ENCODE measurements around the gene MT1G. TPM values are rescaled to one million over a fixed set of nuclear protein-coding genes. Genes with fewer than 3 reads are reported as not detected.

The MT1G gene
- total RNA-seq, 1 experiment from 2014 or later = not detected

GRCh38 chr16:56700631-56701030, 32.8 kb upstream of the MT1G start:
- POLR2A ChIA-PET (ENCODE audit: unreplicated experiment) = interaction anchor here (0.6 kb wide), 1 partner anchor 89 kb away, joined by 3 read pairs; no protein-coding TSS in a partner anchor
- no TSS peak for BruUV-seq (replicated peaks)
- no peaks in the 10 kb centered on the region for H3K9me3 ChIP-seq (ENCODE audit: low read length)

GRCh38 chr16:56700195-56700594, 32.3 kb upstream of the MT1G start:
- Histone ChIP-seq H3K4me3 (ENCODE audit: low read length) (no peak overlapping the region), H3K4me2 (ENCODE audit: low read length) (no peak overlapping the region), H3K36me3 (ENCODE audit: low read depth, low read length) (no peaks in the 10 kb centered on the region), H3K9ac (ENCODE audit: low read length) (no peak overlapping the region), H3F3A (ENCODE audit: low read length, unreplicated experiment) (no peaks in the 10 kb centered on the region), H3K27ac (ENCODE audit: low read length) (no peak overlapping the region), H3K9me3 (ENCODE audit: low read length) (no peaks in the 10 kb centered on the region), H3K4me1 (ENCODE audit: insufficient read depth, low read length) (peaks cover 12% of the 10 kb centered on the region), H3K79me2 (ENCODE audit: low read length) (no peaks in the 10 kb centered on the region), H2AFZ (ENCODE audit: low read length) (no peak overlapping the region), H4K20me1 (ENCODE audit: low read length) (no peaks in the 10 kb centered on the region), H3K27me3 (ENCODE audit: low read length) (no peaks in the 10 kb centered on the region), H3K9me2 (replicated peaks; ENCODE audit: low read length) (no peaks in the 10 kb centered on the region)
- DNase-seq (no peak), ATAC-seq (no peak)
- POLR2A ChIA-PET (ENCODE audit: unreplicated experiment) = no interaction called here
- BruUV-seq (replicated peaks) = no TSS peak
- CTCF ChIA-PET = interaction anchor here (0.6 to 1.4 kb wide), 3 partner anchors 53 to 124 kb away, joined by 4 to 17 read pairs (median 7); no protein-coding TSS in a partner anchor
- TF ChIP-seq EZH2phosphoT487 (IDR thresholded peaks at IDR 0.05; ENCODE audit: borderline replicate concordance, low read length) (no peak), EZH2 (IDR thresholded peaks at IDR 0.05; ENCODE audit: low read length, unreplicated experiment) (no peak), CTCF (conservative IDR thresholded peaks at IDR 0.05; ENCODE audit: low read depth, low read length) (no peak)
- intact Hi-C loops (cut with micrococcal nuclease) = no loop called here

More at GRCh38 chr16:56700631-56701030, 32.8 kb upstream of the MT1G start:
- no peaks in the 10 kb centered on the region for H3K36me3 ChIP-seq (ENCODE audit: low read depth, low read length)
- no peaks in the 10 kb centered on the region for H4K20me1 ChIP-seq (ENCODE audit: low read length)
- no peaks in the 10 kb centered on the region for H3F3A ChIP-seq (ENCODE audit: low read length, unreplicated experiment)
- CTCF ChIA-PET = interaction anchor here (0.6 to 1.4 kb wide), 3 partner anchors 53 to 124 kb away, joined by 4 to 17 read pairs (median 7); no protein-coding TSS in a partner anchor
- H3K4me2 ChIP-seq (ENCODE audit: low read length) = no peak overlapping the region
- peaks cover 12% of the 10 kb centered on the region for H3K4me1 ChIP-seq (ENCODE audit: insufficient read depth, low read length)
- no peaks in the 10 kb centered on the region for H3K9me2 ChIP-seq (replicated peaks; ENCODE audit: low read length)
- intact Hi-C loops (cut with micrococcal nuclease) = no loop called here
- H3K27ac ChIP-seq (ENCODE audit: low read length) = no peak overlapping the region
- H3K9ac ChIP-seq (ENCODE audit: low read length) = no peak overlapping the region
- H2AFZ ChIP-seq (ENCODE audit: low read length) = no peak overlapping the region
- no peaks in the 10 kb centered on the region for H3K79me2 ChIP-seq (ENCODE audit: low read length)
- no peak for ATAC-seq
- DNase-seq = no peak
- H3K27me3 ChIP-seq (ENCODE audit: low read length) = no peaks in the 10 kb centered on the region
- H3K4me3 ChIP-seq (ENCODE audit: low read length) = no peak overlapping the region
- TF ChIP-seq EZH2 (IDR thresholded peaks at IDR 0.05; ENCODE audit: low read length, unreplicated experiment) = no peak
- TF ChIP-seq CTCF (conservative IDR thresholded peaks at IDR 0.05; ENCODE audit: low read depth, low read length) = no peak
- TF ChIP-seq EZH2phosphoT487 (IDR thresholded peaks at IDR 0.05; ENCODE audit: borderline replicate concordance, low read length) = no peak

- TF ChIP-seq EZH2 (IDR thresholded peaks at IDR 0.05; ENCODE audit: low read length, unreplicated experiment) (no peak), CTCF (conservative IDR thresholded peaks at IDR 0.05; ENCODE audit: low read depth, low read length) (no peak), EZH2phosphoT487 (IDR thresholded peaks at IDR 0.05; ENCODE audit: borderline replicate concordance, low read length) (no peak)
- Histone ChIP-seq H3K36me3 (ENCODE audit: low read depth, low read length) (no peaks in the 10 kb centered on the region), H3K9ac (ENCODE audit: low read length) (no peak overlapping the region), H3K79me2 (ENCODE audit: low read length) (no peaks in the 10 kb centered on the region), H3K4me2 (ENCODE audit: low read length) (no peak overlapping the region), H4K20me1 (ENCODE audit: low read length) (no peaks in the 10 kb centered on the region), H3K4me1 (ENCODE audit: insufficient read depth, low read length) (peaks cover 12% of the 10 kb centered on the region), H2AFZ (ENCODE audit: low read length) (no peak overlapping the region), H3K27ac (ENCODE audit: low read length) (no peak overlapping the region), H3K9me2 (replicated peaks; ENCODE audit: low read length) (no peaks in the 10 kb centered on the region), H3K4me3 (ENCODE audit: low read length) (no peak overlapping the region), H3F3A (ENCODE audit: low read length, unreplicated experiment) (no peaks in the 10 kb centered on the region), H3K9me3 (ENCODE audit: low read length) (no peaks in the 10 kb centered on the region), H3K27me3 (ENCODE audit: low read length) (no peaks in the 10 kb centered on the region)
- intact Hi-C loops (cut with micrococcal nuclease) = no loop called here
- POLR2A ChIA-PET (ENCODE audit: unreplicated experiment) = no interaction called here
- CTCF ChIA-PET = no interaction called here
- ATAC-seq = no peak
- no TSS peak for BruUV-seq (replicated peaks)
- DNase-seq = no peak
Observed at GRCh38 chr16:56697456-56698155, 29.7 kb upstream of the MT1G start.
